HG03520 (cell line): ENCODE data around the gene PRLH.

Source experiments
- ATAC-seq: cut with Tn5 transposase; IDR thresholded peaks from one replicate; pipeline ENCODE4 v1.9.1; 2021; ENCODE audit warnings: mild to moderate bottlenecking, moderate library complexity; ENCODE audit not compliant: unreplicated experiment

Gene PRLH

GRCh38 chr2:237538901-237539300, 27.5 kb upstream of the PRLH start:
- no peak for ATAC-seq

- no peak for ATAC-seq
Observed at GRCh38 chr2:237539681-237540080, 26.7 kb upstream of the PRLH start.

GRCh38 chr2:237540223-237540775, 26.1 kb upstream of the PRLH start:
- ATAC-seq: no peak

GRCh38 chr2:237540823-237541222, 25.6 kb upstream of the PRLH start:
- no peak for ATAC-seq

- no peak for ATAC-seq
Observed at GRCh38 chr2:237541243-237541642, 25.1 kb upstream of the PRLH start.

GRCh38 chr2:237542001-237542704, 24.2 kb upstream of the PRLH start:
- no peak for ATAC-seq

GRCh38 chr2:237546040-237546875, 20.1 kb upstream of the PRLH start:
- no peak for ATAC-seq

GRCh38 chr2:237546876-237547395, 19.4 kb upstream of the PRLH start:
- ATAC-seq: no peak

- ATAC-seq: no peak
Observed at GRCh38 chr2:237547841-237548416, 18.4 kb upstream of the PRLH start.

- ATAC-seq: no peak
Observed at GRCh38 chr2:237549216-237549615, 17.2 kb upstream of the PRLH start.

- no peak for ATAC-seq
Observed at GRCh38 chr2:237549643-237550415, 16.5 kb upstream of the PRLH start.

GRCh38 chr2:237551071-237551574, 15.3 kb upstream of the PRLH start:
- ATAC-seq: no peak

- ATAC-seq: no peak
Observed at GRCh38 chr2:237552908-237553307, 13.5 kb upstream of the PRLH start.

- ATAC-seq: no peak
Observed at GRCh38 chr2:237553948-237554347, 12.4 kb upstream of the PRLH start.

GRCh38 chr2:237555560-237555959, 10.8 kb upstream of the PRLH start:
- ATAC-seq: no peak

- peak; percentile 82 for ATAC-seq
Observed at GRCh38 chr2:237556773-237557632, 9.4 kb upstream of the PRLH start.

GRCh38 chr2:237557633-237558015, 8.8 kb upstream of the PRLH start:
- ATAC-seq: peak; percentile 17

- no peak for ATAC-seq
Observed at GRCh38 chr2:237558961-237559641, 7.3 kb upstream of the PRLH start.

GRCh38 chr2:237561221-237561620, 5.2 kb upstream of the PRLH start:
- ATAC-seq: no peak
